IMR-90 (cell line): Measurements from ENCODE around the gene SOBP. TPM values are rescaled to one million over a fixed set of nuclear protein-coding genes. Genes with fewer than 3 reads are reported as not detected.

Source experiments
- ATAC-seq: fragments of 200-7000 bp; cut with Tn5 transposase; 2 replicates; pipeline ENCODE4 v1.9.1; 2020; ENCODE audit warnings: low read depth, mild to moderate bottlenecking, moderate library complexity
- BruUV-seq: library from RNA; stranded (reverse); fragments of 400-500 nt; replicated peaks from 2 replicates; lab custom pipeline; 2021; lab: Mats Ljungman, UMichigan
- CTCF ChIA-PET: fragments of 300-600 bp; formaldehyde crosslinking; extraction: SDS; loops from one replicate; lab custom pipeline; 2021; ENCODE audit warnings: antibody characterized with exemption; lab: Yijun Ruan, JAX
- POLR2A ChIA-PET: fragments of 300-600 bp; sonication (Branson Sonifier 250); formaldehyde crosslinking; loops from one replicate; lab custom pipeline; 2022; ENCODE audit warnings: antibody characterized with exemption; ENCODE audit not compliant: unreplicated experiment; lab: Charles Lee
- DNase-seq: peaks from one replicate; pipeline ENCODE4 v3.0.0; 2013
- H2AFZ ChIP-seq: replicated peaks from 2 replicates; pipeline ENCODE3; 2013; ENCODE audit warnings: low read length, mild to moderate bottlenecking; ENCODE audit not compliant: poor library complexity
- H2AK5ac ChIP-seq: 2 replicates; pipeline ENCODE4 v1.6.1; 2013; ENCODE audit warnings: low read depth, low read length, inconsistent platforms
- H2AK9ac ChIP-seq: replicated peaks from 2 replicates; pipeline ENCODE3; 2013; ENCODE audit warnings: mild to moderate bottlenecking, low read depth, low read length, moderate library complexity; ENCODE audit not compliant: poor library complexity
- H2BK120ac ChIP-seq: 2 replicates; pipeline ENCODE4 v1.6.1; 2013; ENCODE audit warnings: low read depth, low read length, inconsistent platforms
- H2BK15ac ChIP-seq: 3 replicates; pipeline ENCODE4 v1.6.1; 2013; ENCODE audit warnings: low read depth, low read length, inconsistent platforms
- H2BK20ac ChIP-seq: 2 replicates; pipeline ENCODE4 v1.6.1; 2013; ENCODE audit warnings: low read depth, mild to moderate bottlenecking, inconsistent platforms, low read length, moderate library complexity
- H2BK5ac ChIP-seq: 2 replicates; pipeline ENCODE4 v1.6.1; 2013; ENCODE audit warnings: mild to moderate bottlenecking, low read depth, low read length, inconsistent platforms; ENCODE audit not compliant: poor library complexity, severe bottlenecking
- H3K14ac ChIP-seq: replicated peaks from 2 replicates; pipeline ENCODE4 v1.6.1; 2013; ENCODE audit warnings: low read depth, low read length, inconsistent platforms
- H3K18ac ChIP-seq: 2 replicates; pipeline ENCODE4 v1.6.1; 2013; ENCODE audit warnings: low read depth, low read length, control low read depth
- H3K23ac ChIP-seq: 2 replicates; pipeline ENCODE4 v1.6.1; 2013; ENCODE audit warnings: low read depth, low read length, inconsistent platforms
- H3K27ac ChIP-seq: 2 replicates; pipeline ENCODE4 v1.5.1; 2013; ENCODE audit warnings: mild to moderate bottlenecking, control low read depth, low read length; ENCODE audit not compliant: insufficient read depth
- H3K27me3 ChIP-seq: 2 replicates; pipeline ENCODE4 v1.6.1; 2013; ENCODE audit warnings: low read length; ENCODE audit not compliant: control insufficient read depth, insufficient read depth
- H3K36me3 ChIP-seq: 2 replicates; pipeline ENCODE4 v1.6.1; 2013; ENCODE audit warnings: low read length, mixed read lengths; ENCODE audit not compliant: control insufficient read depth, insufficient read depth
- H3K4ac ChIP-seq: 2 replicates; pipeline ENCODE4 v1.6.1; 2013; ENCODE audit warnings: low read depth, low read length, inconsistent platforms
- H3K4me1 ChIP-seq: 2 replicates; pipeline ENCODE4 v1.6.1; 2013; ENCODE audit warnings: low read length, mixed read lengths; ENCODE audit not compliant: control insufficient read depth, insufficient read depth
- H3K4me2 ChIP-seq: 2 replicates; pipeline ENCODE4 v1.6.1; 2013; ENCODE audit warnings: low read depth, mild to moderate bottlenecking, control low read depth, low read length, moderate library complexity
- H3K4me3 ChIP-seq: 2 replicates; pipeline ENCODE4 v1.5.1; 2013; ENCODE audit warnings: low read depth, mild to moderate bottlenecking, control low read depth, low read length, moderate library complexity; ENCODE audit not compliant: insufficient read depth
- H3K56ac ChIP-seq: 2 replicates; pipeline ENCODE4 v1.6.1; 2013; ENCODE audit warnings: low read length, inconsistent platforms; ENCODE audit not compliant: insufficient read depth; ENCODE audit errors: extremely low read depth
- H3K79me1 ChIP-seq, 2 experiments: 2 replicates each; pipeline ENCODE4 v1.6.1; 2013; ENCODE audit warnings: low read length in 2 of 2, inconsistent platforms in 1 of 2, low read depth in 1 of 2
- H3K9ac ChIP-seq: 2 replicates; pipeline ENCODE4 v1.6.1; 2013; ENCODE audit warnings: low read depth, low read length, control low read depth
- H3K9me1 ChIP-seq: 2 replicates; pipeline ENCODE4 v1.6.1; 2013; ENCODE audit warnings: low read length, inconsistent platforms; ENCODE audit not compliant: insufficient read depth
- H3K9me3 ChIP-seq: 2 replicates; pipeline ENCODE4 v1.6.1; 2013; ENCODE audit warnings: low read length; ENCODE audit not compliant: control insufficient read depth, insufficient read depth
- H4K20me1 ChIP-seq: 2 replicates; pipeline ENCODE4 v1.6.1; 2013; ENCODE audit warnings: low read length, inconsistent platforms; ENCODE audit not compliant: insufficient read depth
- H4K5ac ChIP-seq: 2 replicates; pipeline ENCODE4 v1.6.1; 2013; ENCODE audit warnings: mild to moderate bottlenecking, low read depth, low read length, control low read depth
- H4K8ac ChIP-seq, 2 experiments: 2 replicates each; pipeline ENCODE4 v1.6.1; 2013; ENCODE audit warnings: low read depth in 2 of 2, low read length in 2 of 2, control low read depth in 1 of 2, inconsistent platforms in 1 of 2
- H4K91ac ChIP-seq: 2 replicates; pipeline ENCODE4 v1.6.1; 2013; ENCODE audit warnings: low read depth, low read length, inconsistent platforms; ENCODE audit not compliant: insufficient read depth
- BHLHE40 ChIP-seq: fragments of 150-350 bp; IDR thresholded peaks from 2 replicates; pipeline ENCODE4 v1.6.1; 2016; ENCODE audit warnings: mild to moderate bottlenecking, low read depth, low read length
- CHD1 ChIP-seq: IDR thresholded peaks from 2 replicates; pipeline ENCODE4 v1.6.1; 2012; ENCODE audit warnings: low read depth, low read length, improper control_type of control experiment
- MXI1 ChIP-seq: IDR thresholded peaks from 2 replicates; pipeline ENCODE4 v1.6.1; 2012; ENCODE audit warnings: low read depth, mild to moderate bottlenecking, low read length, moderate library complexity, borderline replicate concordance
- NFE2L2 ChIP-seq: fragments of 150-350 bp; IDR thresholded peaks from 2 replicates; pipeline ENCODE4 v1.6.1; 2016; ENCODE audit warnings: low read depth, mild to moderate bottlenecking, low read length
- POLR2A ChIP-seq: IDR thresholded peaks from 2 replicates; pipeline ENCODE4 v1.6.1; 2012; ENCODE audit warnings: mild to moderate bottlenecking, low read depth, low read length
- RCOR1 ChIP-seq: IDR thresholded peaks from 2 replicates; pipeline ENCODE4 v1.6.1; 2012; ENCODE audit warnings: mild to moderate bottlenecking, low read length, improper control_type of control experiment; ENCODE audit not compliant: insufficient replicate concordance
- RFX5 ChIP-seq: IDR thresholded peaks from 2 replicates; pipeline ENCODE4 v1.8.0; 2012; ENCODE audit warnings: low read depth, mild to moderate bottlenecking, low read length, moderate library complexity
- SMC3 ChIP-seq: fragments of 150-350 bp; IDR thresholded peaks from 2 replicates; pipeline ENCODE4 v1.6.1; 2016; ENCODE audit warnings: low read depth, mild to moderate bottlenecking, antibody characterized with exemption, low read length, moderate library complexity
- WGBS, 2 experiments: methylation state at CpG; one replicate each; pipeline versions ENCODE4 v1.1.5 to v1.1.7; 2013; ENCODE audit warnings: missing lambda C conversion rate in 2 of 2; ENCODE audit not compliant: insufficient read length in 1 of 2; ENCODE audit errors: extremely low coverage in 2 of 2; 5-methylcytosine and 5-hydroxymethylcytosine counted together
- dilution Hi-C: fragments of 300-500 bp; cut with HindIII; formaldehyde crosslinking; loops from one replicate; pipeline ENCODE4 v1.14.3; 2018; ENCODE audit warnings: low sequenced_read_pairs; ENCODE audit not compliant: unreplicated experiment
- in situ Hi-C: fragments of 300-500 bp; cut with MboI; formaldehyde crosslinking; loops from 3 replicates; pipeline ENCODE4 v1.14.3; 2019; ENCODE audit warnings: low sequenced_read_pairs, inconsistent platforms, mixed read lengths
- intact Hi-C: fragments of 100-400 bp; cut with micrococcal nuclease; formaldehyde crosslinking; loops from 2 replicates; pipeline ENCODE4 v1.10.0; 2022
- polyA plus RNA-seq, 3 experiments: library from polyadenylated mRNA; depleted of rRNA; stranded (reverse); fragments of >200 nt; gene quantifications; 2 replicates each; pipeline ENCODE4 v1.2.3, GENCODE V29; 2012; ENCODE audit warnings: low replicate concordance in 1 of 3
- total RNA-seq: library from RNA; depleted of rRNA; stranded (reverse); fragments of >200 nt; gene quantifications from 2 replicates; pipeline ENCODE4 v1.2.3, GENCODE V29; 2012
- TF ChIP-seq, protein P1 (sequence below): fragments of 150-350 bp; IDR thresholded peaks from 2 replicates; pipeline ENCODE4 v1.6.1; 2016; ENCODE audit warnings: low read depth, mild to moderate bottlenecking, low read length, moderate library complexity, borderline replicate concordance
- TF ChIP-seq, protein P2 (sequence below): fragments of 150-350 bp; IDR thresholded peaks from 2 replicates; pipeline ENCODE4 v1.6.1; 2017; ENCODE audit warnings: mild to moderate bottlenecking, antibody characterized with exemption, low read length, low read depth
- TF ChIP-seq, protein P3 (sequence below): conservative IDR thresholded peaks from 2 replicates; pipeline ENCODE4 v1.5.1; 2012; ENCODE audit warnings: mild to moderate bottlenecking, low read depth, low read length, improper control_type of control experiment

The SOBP gene
- total and polyA plus RNA-seq, 2 of the 4 experiments (the other 2 are of a cell fraction): 0.60 to 0.72 TPM

DNA sequence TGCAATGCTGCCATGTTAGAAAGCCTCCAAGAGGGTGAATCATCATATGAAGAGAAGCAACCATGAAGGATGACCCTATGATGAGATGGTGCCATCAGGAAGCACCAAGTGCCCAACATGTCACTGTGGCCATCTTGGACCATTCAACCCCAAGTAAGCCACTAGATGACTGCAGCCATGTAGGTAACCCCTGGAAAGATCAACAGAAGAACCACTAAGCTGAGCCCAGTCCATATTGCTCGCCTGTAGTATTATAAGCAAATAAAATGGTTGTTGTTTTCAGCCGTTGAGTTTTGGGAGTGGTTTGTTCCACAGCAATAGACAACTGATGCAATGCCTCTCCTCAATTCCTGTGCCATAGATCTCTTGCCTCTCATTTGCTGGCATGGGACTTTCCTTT lies 193.3 kb downstream of the SOBP start:
- DNase-seq: no peak
- no peak overlapping the region for H3K56ac ChIP-seq
- CTCF ChIA-PET: no interaction called here
- BruUV-seq: no TSS peak
- H3K36me3 ChIP-seq: no peaks in the 10 kb centered on the region
- H4K20me1 ChIP-seq: no peaks in the 10 kb centered on the region
- H3K18ac ChIP-seq: no peak overlapping the region
- TF ChIP-seq RCOR1 (no peak), RFX5 (no peak), SMC3 (no peak), MXI1 (no peak), POLR2A (no peak), CHD1 (no peak), BHLHE40 (no peak), NFE2L2 (no peak)
- TF ChIP-seq, protein P1, sequence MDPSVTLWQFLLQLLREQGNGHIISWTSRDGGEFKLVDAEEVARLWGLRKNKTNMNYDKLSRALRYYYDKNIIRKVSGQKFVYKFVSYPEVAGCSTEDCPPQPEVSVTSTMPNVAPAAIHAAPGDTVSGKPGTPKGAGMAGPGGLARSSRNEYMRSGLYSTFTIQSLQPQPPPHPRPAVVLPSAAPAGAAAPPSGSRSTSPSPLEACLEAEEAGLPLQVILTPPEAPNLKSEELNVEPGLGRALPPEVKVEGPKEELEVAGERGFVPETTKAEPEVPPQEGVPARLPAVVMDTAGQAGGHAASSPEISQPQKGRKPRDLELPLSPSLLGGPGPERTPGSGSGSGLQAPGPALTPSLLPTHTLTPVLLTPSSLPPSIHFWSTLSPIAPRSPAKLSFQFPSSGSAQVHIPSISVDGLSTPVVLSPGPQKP: no peak
- TF ChIP-seq, protein P2, sequence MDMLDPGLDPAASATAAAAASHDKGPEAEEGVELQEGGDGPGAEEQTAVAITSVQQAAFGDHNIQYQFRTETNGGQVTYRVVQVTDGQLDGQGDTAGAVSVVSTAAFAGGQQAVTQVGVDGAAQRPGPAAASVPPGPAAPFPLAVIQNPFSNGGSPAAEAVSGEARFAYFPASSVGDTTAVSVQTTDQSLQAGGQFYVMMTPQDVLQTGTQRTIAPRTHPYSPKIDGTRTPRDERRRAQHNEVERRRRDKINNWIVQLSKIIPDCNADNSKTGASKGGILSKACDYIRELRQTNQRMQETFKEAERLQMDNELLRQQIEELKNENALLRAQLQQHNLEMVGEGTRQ: no peak
- TF ChIP-seq, protein P3, sequence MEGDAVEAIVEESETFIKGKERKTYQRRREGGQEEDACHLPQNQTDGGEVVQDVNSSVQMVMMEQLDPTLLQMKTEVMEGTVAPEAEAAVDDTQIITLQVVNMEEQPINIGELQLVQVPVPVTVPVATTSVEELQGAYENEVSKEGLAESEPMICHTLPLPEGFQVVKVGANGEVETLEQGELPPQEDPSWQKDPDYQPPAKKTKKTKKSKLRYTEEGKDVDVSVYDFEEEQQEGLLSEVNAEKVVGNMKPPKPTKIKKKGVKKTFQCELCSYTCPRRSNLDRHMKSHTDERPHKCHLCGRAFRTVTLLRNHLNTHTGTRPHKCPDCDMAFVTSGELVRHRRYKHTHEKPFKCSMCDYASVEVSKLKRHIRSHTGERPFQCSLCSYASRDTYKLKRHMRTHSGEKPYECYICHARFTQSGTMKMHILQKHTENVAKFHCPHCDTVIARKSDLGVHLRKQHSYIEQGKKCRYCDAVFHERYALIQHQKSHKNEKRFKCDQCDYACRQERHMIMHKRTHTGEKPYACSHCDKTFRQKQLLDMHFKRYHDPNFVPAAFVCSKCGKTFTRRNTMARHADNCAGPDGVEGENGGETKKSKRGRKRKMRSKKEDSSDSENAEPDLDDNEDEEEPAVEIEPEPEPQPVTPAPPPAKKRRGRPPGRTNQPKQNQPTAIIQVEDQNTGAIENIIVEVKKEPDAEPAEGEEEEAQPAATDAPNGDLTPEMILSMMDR: no peak
- no peak overlapping the region for H4K5ac ChIP-seq
- no peak overlapping the region for H3K14ac ChIP-seq
- dilution Hi-C loops (no loop called here), intact Hi-C loops (no loop called here), in situ Hi-C loops (no loop called here)
- H3K4me3 ChIP-seq: no peak overlapping the region
- H2AK9ac ChIP-seq: no peak overlapping the region
- no peak overlapping the region for H4K8ac ChIP-seq
- no peaks in the 10 kb centered on the region for H3K4me1 ChIP-seq
- H2AK5ac ChIP-seq: no peak overlapping the region
- H2BK120ac ChIP-seq: no peak overlapping the region
- no peak overlapping the region for H4K91ac ChIP-seq
- no peak overlapping the region for H2BK20ac ChIP-seq
- H2AFZ ChIP-seq: no peak overlapping the region
- no peak overlapping the region for H2BK5ac ChIP-seq
- no peak overlapping the region for H3K9ac ChIP-seq
- no peak overlapping the region for H3K4me2 ChIP-seq
- no peak overlapping the region for H3K23ac ChIP-seq
- H3K27ac ChIP-seq: no peak overlapping the region
- no peak overlapping the region for H2BK15ac ChIP-seq
- ATAC-seq: no peak
- H3K9me3 ChIP-seq: no peaks in the 10 kb centered on the region
- no peak overlapping the region for H3K4ac ChIP-seq
- H3K9me1 ChIP-seq: 0 out of 2 replicates have a peak, but pooled peaks cover 2% of the 10 kb centered on the region
- H3K79me1 ChIP-seq: no peaks in the 10 kb centered on the region
- no peaks in the 10 kb centered on the region for H3K27me3 ChIP-seq
- no CpG with 5 or more reads among the region's 2 CpGs for WGBS, 2 experiments
- POLR2A ChIA-PET: no interaction called here
